Activated gamma-delta T cell (primary cell): ENCODE data around the gene CHORDC1.
"Not testable (repeated sequence)": the region's sequence is repeated elsewhere in the genome, so short reads cannot be mapped to it uniquely, and the experiment has no call there.

Source experiments
- DNase-seq: peaks from one replicate; lab custom pipeline; 2025; lab: John Stamatoyannopoulos, UW
- total RNA-seq, 2 donors: gene quantifications; one replicate each; lab custom pipeline; 2026; lab: John Stamatoyannopoulos, UW

The CHORDC1 gene
- 75.7 to 76.1 reads per million in 2 donors for total RNA-seq

- peak; percentile 74 for DNase-seq
These were observed at the start of gene CHORDC1 for GRCh38 chr11:90222459-90223247. Gene CHORDC1 (minus strand): TSS chr11:90223049. CDS start chr11:90222954, 95 bp downstream.

GRCh38 chr11:90257158-90257525 lies 34.3 kb upstream of the CHORDC1 start:
- DNase-seq = no peak

- no peak for DNase-seq
These were observed 33.7 kb upstream of the CHORDC1 start for GRCh38 chr11:90256404-90257157.

- no peak for DNase-seq
These were observed 31.2 kb upstream of the CHORDC1 start for GRCh38 chr11:90254065-90254464.

GRCh38 chr11:90252053-90252452 lies 29.2 kb upstream of the CHORDC1 start:
- DNase-seq = no peak

GRCh38 chr11:90251599-90251998 lies 28.8 kb upstream of the CHORDC1 start:
- no peak for DNase-seq

GRCh38 chr11:90250970-90251369 lies 28.1 kb upstream of the CHORDC1 start:
- DNase-seq = no peak

- DNase-seq = no peak
These were observed 23.6 kb upstream of the CHORDC1 start for GRCh38 chr11:90246468-90246867.

- DNase-seq = no peak
These were observed 20.7 kb upstream of the CHORDC1 start for GRCh38 chr11:90243534-90243933.

GRCh38 chr11:90242894-90243416 lies 20.1 kb upstream of the CHORDC1 start:
- DNase-seq = no peak

- DNase-seq = no peak
These were observed 18.6 kb upstream of the CHORDC1 start for GRCh38 chr11:90241414-90241813.

- DNase-seq = not testable (repeated sequence)
These were observed 17.3 kb upstream of the CHORDC1 start for GRCh38 chr11:90239967-90240636.

GRCh38 chr11:90237004-90237403 lies 14.2 kb upstream of the CHORDC1 start:
- DNase-seq = no peak

- no peak for DNase-seq
These were observed 12.7 kb upstream of the CHORDC1 start for GRCh38 chr11:90235526-90235925.

- no peak for DNase-seq
These were observed 12.1 kb upstream of the CHORDC1 start for GRCh38 chr11:90234977-90235376.

GRCh38 chr11:90229791-90230190 lies 6.9 kb upstream of the CHORDC1 start:
- DNase-seq = no peak

- DNase-seq = no peak
These were observed 5.2 kb upstream of the CHORDC1 start for GRCh38 chr11:90228056-90228455.

GRCh38 chr11:90223248-90223585 lies 368 bp upstream of the CHORDC1 start:
- DNase-seq = no peak

GRCh38 chr11:90221803-90222458 lies 918 bp downstream of the CHORDC1 start:
- DNase-seq = no peak

- DNase-seq = no peak
These were observed 2.5 kb downstream of the CHORDC1 start for GRCh38 chr11:90220391-90220790.

GRCh38 chr11:90219438-90219837 lies 3.4 kb downstream of the CHORDC1 start:
- DNase-seq = no peak

GRCh38 chr11:90218606-90219005 lies 4.2 kb downstream of the CHORDC1 start:
- DNase-seq = peak; percentile 3
